Astrocyte of the cerebellum (primary cell): ENCODE measurements around the gene ATP8A1.

Experiments
- DNase-seq: peaks from one replicate; pipeline ENCODE4 v3.0.0-alpha.2; 2011; ENCODE audit warnings: low read depth
- H3K4me3 ChIP-seq: 2 replicates; pipeline ENCODE4 v1.5.1; 2011; ENCODE audit warnings: mild to moderate bottlenecking, low read depth, low read length, moderate library complexity
- in situ Hi-C: cut with HindIII; loops from 2 replicates; pipeline ENCODE4 v1.10.0; 2017; ENCODE audit warnings: low sequenced_read_pairs
- TF ChIP-seq, protein P1 (sequence below): IDR thresholded peaks from 2 replicates; pipeline ENCODE4 v1.5.1; 2012; ENCODE audit warnings: low read length, low read depth, moderate library complexity, mild to moderate bottlenecking; ENCODE audit errors: missing control alignments

Gene ATP8A1

DNA sequence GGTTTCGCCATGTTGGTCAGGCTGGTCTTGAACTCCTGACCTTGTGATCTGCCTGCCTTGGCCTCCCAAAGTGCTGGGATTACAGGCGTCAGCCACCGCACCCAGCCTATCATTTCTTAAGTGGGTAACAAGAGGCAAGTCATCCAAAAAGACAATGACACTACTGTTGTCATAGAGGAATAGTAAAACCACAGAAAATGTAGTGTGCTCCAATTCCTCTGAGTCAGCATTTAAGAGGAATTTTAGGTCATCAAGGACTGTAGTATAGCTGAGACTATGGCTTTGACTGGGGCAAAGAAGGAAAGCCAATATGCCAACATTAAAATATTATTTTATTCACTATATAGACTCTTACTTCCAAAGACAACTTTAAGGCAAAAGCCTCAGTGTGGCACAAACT lies 48.4 kb downstream of the ATP8A1 start:
- no peak for DNase-seq
- TF ChIP-seq, protein P1, sequence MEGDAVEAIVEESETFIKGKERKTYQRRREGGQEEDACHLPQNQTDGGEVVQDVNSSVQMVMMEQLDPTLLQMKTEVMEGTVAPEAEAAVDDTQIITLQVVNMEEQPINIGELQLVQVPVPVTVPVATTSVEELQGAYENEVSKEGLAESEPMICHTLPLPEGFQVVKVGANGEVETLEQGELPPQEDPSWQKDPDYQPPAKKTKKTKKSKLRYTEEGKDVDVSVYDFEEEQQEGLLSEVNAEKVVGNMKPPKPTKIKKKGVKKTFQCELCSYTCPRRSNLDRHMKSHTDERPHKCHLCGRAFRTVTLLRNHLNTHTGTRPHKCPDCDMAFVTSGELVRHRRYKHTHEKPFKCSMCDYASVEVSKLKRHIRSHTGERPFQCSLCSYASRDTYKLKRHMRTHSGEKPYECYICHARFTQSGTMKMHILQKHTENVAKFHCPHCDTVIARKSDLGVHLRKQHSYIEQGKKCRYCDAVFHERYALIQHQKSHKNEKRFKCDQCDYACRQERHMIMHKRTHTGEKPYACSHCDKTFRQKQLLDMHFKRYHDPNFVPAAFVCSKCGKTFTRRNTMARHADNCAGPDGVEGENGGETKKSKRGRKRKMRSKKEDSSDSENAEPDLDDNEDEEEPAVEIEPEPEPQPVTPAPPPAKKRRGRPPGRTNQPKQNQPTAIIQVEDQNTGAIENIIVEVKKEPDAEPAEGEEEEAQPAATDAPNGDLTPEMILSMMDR: no peak
- no peak overlapping the region for H3K4me3 ChIP-seq
- in situ Hi-C loops: no loop called here

DNA sequence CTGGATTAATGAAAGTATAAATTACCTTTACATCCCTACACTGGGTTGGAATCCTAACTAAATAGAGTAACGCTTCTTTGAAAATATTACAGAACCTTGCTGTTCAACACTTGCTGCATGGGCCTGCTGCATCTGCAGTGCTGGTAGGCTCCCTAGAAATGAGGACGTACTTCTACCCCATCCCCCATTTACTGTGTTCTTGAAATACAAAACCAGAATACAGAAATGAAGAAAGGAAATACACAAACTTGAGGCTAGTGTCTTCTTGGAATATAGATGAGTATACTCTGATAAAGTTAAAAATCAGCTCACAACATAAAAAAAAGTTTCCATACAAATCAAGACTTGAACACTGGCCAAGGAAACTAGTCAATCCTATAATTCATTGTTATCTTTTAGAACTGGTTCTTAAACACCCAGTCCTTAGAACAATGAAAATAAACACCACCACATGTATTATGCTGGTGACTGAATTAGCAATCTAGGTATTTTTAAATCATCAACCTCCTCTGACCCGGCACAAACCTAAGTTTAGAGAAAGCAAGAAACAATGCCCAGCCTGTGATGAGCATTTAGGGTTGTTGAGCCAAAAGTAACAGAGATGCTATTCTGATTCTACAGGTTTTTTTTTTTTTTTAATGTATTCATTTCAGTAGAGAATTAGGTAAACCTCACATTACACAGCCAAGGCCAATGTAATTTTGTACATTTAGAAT lies 49.7 kb downstream of the ATP8A1 start:
- H3K4me3 ChIP-seq: no peak overlapping the region
- no peak for DNase-seq
- TF ChIP-seq, protein P1: no peak
- in situ Hi-C loops: no loop called here

DNA sequence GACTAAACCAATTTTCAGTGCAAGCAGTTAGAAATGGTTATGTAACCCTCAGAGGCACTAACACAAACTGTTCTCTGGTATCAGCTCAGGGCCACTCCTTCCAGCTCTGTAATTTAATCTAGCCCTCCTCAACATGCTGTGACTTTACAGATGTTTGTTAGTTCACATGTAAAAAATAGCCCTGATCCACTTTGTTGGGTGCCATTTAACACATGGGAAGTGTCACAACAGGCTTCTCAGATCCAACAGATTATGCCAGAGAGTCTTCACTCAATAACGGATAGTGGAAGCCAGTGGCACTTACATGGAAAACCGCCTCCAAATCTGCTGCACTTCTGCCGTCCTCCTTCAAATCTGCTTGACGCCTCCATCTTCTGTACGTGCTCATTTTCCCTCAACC lies 51.6 kb downstream of the ATP8A1 start:
- TF ChIP-seq, protein P1: no peak
- H3K4me3 ChIP-seq: no peak overlapping the region
- in situ Hi-C loops: no loop called here
- DNase-seq: no peak

DNA sequence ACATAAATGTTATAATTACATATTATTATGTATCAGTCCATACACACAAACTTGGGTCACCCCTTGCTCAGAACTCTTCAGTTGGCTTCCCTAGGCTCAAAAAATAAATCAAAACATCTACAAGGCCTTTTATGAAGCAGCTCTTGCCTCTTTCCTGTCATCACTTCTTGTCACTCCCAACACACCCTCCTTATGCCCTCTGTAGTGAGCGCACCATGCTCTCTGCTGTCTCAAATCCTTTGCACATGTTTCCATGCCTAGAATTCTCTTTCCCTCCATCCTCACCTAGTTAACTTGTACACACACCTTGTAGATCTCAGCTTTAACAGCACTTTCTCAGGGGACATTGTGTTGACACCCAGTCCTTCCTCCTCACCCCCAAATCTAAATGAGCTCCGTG lies 53.0 kb downstream of the ATP8A1 start:
- TF ChIP-seq, protein P1: no peak
- DNase-seq: no peak
- no peak overlapping the region for H3K4me3 ChIP-seq
- in situ Hi-C loops: no loop called here

DNA sequence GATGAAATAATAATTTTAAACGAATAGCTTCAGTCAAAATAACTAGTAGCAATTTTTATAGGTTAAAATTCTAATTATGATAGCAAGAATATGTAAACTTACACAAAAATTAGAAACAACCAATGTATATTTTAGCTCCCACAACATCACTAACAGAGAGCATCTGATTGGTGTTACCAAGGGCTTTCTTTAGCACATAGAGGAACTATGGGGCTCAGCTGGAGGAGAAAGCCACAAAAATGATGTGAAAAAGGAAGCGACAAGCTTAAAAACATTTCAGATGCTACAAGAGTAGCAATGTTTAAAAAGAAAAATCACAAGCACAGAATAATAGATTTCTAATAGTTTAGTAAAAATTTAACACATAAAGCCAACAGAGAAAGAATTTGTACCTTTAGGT lies 56.3 kb downstream of the ATP8A1 start:
- TF ChIP-seq, protein P1: no peak
- H3K4me3 ChIP-seq: no peak overlapping the region
- DNase-seq: no peak
- in situ Hi-C loops: no loop called here

DNA sequence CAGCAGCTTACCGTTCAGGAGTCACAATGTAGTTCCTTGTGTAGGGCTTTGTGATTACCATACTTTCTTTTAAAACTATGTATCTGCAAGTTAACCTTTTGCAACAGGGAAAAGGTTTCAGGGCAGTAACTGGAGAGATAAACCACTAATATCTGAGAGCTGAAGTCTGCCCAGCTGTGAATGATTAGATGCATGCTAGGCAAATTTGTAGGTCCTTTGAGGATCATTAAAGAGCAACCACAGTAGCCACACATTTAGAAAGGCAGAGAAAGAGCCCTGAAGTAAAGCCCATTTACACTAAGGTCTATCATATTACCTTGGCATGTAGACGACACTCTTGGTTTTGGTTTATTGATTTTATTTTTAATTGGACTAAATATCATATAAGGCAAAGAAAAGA lies 60.0 kb downstream of the ATP8A1 start:
- no peak for DNase-seq
- TF ChIP-seq, protein P1: no peak
- in situ Hi-C loops: no loop called here
- H3K4me3 ChIP-seq: no peak overlapping the region
